A549 (cell line): Measurements from ENCODE around the gene LRRC4C.

Experiments
- CBX8 ChIP-seq: fragments of 200-600 bp; sonication (generic); IDR thresholded peaks from 2 replicates; pipeline ENCODE4 v1.6.1; 2016
- CHD2 ChIP-seq: fragments of 150-350 bp; IDR thresholded peaks from 2 replicates; pipeline ENCODE4 v1.6.1; 2014; ENCODE audit warnings: low read length; ENCODE audit not compliant: partially characterized antibody
- EP300 ChIP-seq, 2 experiments: fragments of >200 bp; sonication (Bioruptor Twin); formaldehyde crosslinking; IDR thresholded peaks; 2 replicates in 1 of 2; 3 replicates in 1 of 2; pipeline ENCODE4 v1.6.1; 2016 to 2017
- POLR2A ChIP-seq: IDR thresholded peaks from 2 replicates; pipeline ENCODE4 v1.6.1; 2012; ENCODE audit warnings: mild to moderate bottlenecking, low read length
- SMC3 ChIP-seq: fragments of >200 bp; sonication (Bioruptor Twin); formaldehyde crosslinking; IDR thresholded peaks from 3 replicates; pipeline ENCODE4 v1.6.1; 2018; ENCODE audit warnings: inconsistent platforms
- ZFP36 ChIP-seq: fragments of 450-650 bp; IDR thresholded peaks from 2 replicates; pipeline ENCODE4 v1.6.1; 2014; ENCODE audit warnings: borderline replicate concordance; ENCODE audit not compliant: partially characterized antibody
- ZSCAN20 ChIP-seq: fragments of 250-450 bp; sonication (Bioruptor Pico); IDR thresholded peaks from 2 replicates; pipeline ENCODE4 v1.8.0; 2022; ENCODE audit warnings: mild to moderate bottlenecking, moderate library complexity
- TF ChIP-seq, protein P1 (sequence below): fragments of >200 bp; sonication (Bioruptor Twin); formaldehyde crosslinking; IDR thresholded peaks from 3 replicates; pipeline ENCODE4 v1.5.1; 2016

DNA sequence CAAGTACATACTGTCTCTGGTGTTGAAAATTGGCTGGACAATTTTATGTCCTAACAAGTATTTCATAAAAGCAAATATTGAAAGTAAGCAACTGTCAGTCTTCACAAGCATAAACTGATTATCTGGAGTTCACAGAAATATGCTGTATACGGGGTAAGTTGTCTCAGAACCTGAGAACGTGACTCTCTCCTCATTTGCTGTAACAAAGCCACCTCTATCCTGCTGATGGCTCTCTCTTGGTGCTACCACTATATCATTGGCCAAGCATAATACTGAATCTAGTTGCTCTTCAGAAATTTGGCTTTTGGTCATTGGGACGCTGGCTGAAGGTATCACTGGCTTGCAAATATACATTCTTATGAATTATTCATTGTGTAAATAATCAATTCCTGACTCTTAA is 1078.0 kb downstream of the LRRC4C start:
- TF ChIP-seq, protein P1, sequence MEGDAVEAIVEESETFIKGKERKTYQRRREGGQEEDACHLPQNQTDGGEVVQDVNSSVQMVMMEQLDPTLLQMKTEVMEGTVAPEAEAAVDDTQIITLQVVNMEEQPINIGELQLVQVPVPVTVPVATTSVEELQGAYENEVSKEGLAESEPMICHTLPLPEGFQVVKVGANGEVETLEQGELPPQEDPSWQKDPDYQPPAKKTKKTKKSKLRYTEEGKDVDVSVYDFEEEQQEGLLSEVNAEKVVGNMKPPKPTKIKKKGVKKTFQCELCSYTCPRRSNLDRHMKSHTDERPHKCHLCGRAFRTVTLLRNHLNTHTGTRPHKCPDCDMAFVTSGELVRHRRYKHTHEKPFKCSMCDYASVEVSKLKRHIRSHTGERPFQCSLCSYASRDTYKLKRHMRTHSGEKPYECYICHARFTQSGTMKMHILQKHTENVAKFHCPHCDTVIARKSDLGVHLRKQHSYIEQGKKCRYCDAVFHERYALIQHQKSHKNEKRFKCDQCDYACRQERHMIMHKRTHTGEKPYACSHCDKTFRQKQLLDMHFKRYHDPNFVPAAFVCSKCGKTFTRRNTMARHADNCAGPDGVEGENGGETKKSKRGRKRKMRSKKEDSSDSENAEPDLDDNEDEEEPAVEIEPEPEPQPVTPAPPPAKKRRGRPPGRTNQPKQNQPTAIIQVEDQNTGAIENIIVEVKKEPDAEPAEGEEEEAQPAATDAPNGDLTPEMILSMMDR: no peak
- TF ChIP-seq SMC3 (no peak), ZSCAN20 (CRISPR knock-in tag) (no peak), ZFP36 (no peak), EP300 (IDR thresholded peaks at IDR 0.05) (no peak), CBX8 (no peak), CHD2 (no peak), POLR2A (no peak)
